Activated B cell treated with CpG ODN at 0.5 μM for 24 hours (primary cell): ENCODE measurements around the gene NCK1. TPM values are rescaled to one million over a fixed set of nuclear protein-coding genes. Genes with fewer than 3 reads are reported as not detected.
"Not testable (repeated sequence)": the region's sequence is repeated elsewhere in the genome, so short reads cannot be mapped to it uniquely, and the experiment has no call there.

Experiments used
- ATAC-seq: fragments of 200-7000 bp; cut with Tn5 transposase; one replicate; pipeline ENCODE4 v1.10.0; 2021; ENCODE audit warnings: low read depth, mild to moderate bottlenecking, moderate library complexity
- CTCF ChIA-PET: fragments of 350-600 bp; sonication (Branson Sonifier 250); formaldehyde crosslinking; loops from one replicate; lab custom pipeline; 2021; ENCODE audit warnings: antibody characterized with exemption; lab: Charles Lee
- POLR2A ChIA-PET: fragments of 350-600 bp; sonication (Branson Sonifier 250); formaldehyde crosslinking; loops from one replicate; lab custom pipeline; 2021; ENCODE audit warnings: antibody characterized with exemption; lab: Charles Lee
- DNase-seq: peaks from one replicate; pipeline ENCODE4 v3.0.0; 2022
- H3K27ac Mint-ChIP-seq: one replicate; pipeline ENCODE4 v1.8.0; 2020; ENCODE audit warnings: mixed read lengths
- H3K27me3 Mint-ChIP-seq: one replicate; pipeline ENCODE4 v1.8.0; 2021; ENCODE audit warnings: mixed read lengths
- H3K36me3 Mint-ChIP-seq: one replicate; pipeline ENCODE4 v1.8.0; 2021; ENCODE audit warnings: low read depth, mixed read lengths
- H3K4me1 Mint-ChIP-seq: one replicate; pipeline ENCODE4 v1.8.0; 2021; ENCODE audit warnings: mixed read lengths
- H3K4me3 Mint-ChIP-seq: one replicate; pipeline ENCODE4 v1.8.0; 2020; ENCODE audit warnings: mild to moderate bottlenecking, mixed read lengths
- H3K9me3 Mint-ChIP-seq: one replicate; pipeline ENCODE4 v1.8.0; 2020; ENCODE audit warnings: mixed read lengths
- CTCF ChIP-seq: fragments of 200-600 bp; IDR thresholded peaks from one replicate; pipeline ENCODE4 v1.8.0; 2022; ENCODE audit warnings: antibody characterized with exemption, mild to moderate bottlenecking
- intact Hi-C: fragments of 100-400 bp; cut with micrococcal nuclease; formaldehyde crosslinking; loops from one replicate; pipeline ENCODE4 v1.15.1; 2024
- total RNA-seq: library from RNA; stranded (reverse); gene quantifications from 2 replicates; pipeline ENCODE4 v1.2.3, GENCODE V29; 2022

Gene NCK1
- total RNA-seq, 1 donor from 2014 or later: 29.7 TPM

- DNase-seq: no peak
- intact Hi-C loops: no loop called here
- CTCF ChIA-PET: interaction anchor here (0.8 to 1.4 kb wide), 2 partner anchors 106 to 156 kb away, joined by 3 to 4 read pairs; partner anchors contain the start of gene STAG1
- ATAC-seq: no peak
- no peak overlapping the region for H3K27ac Mint-ChIP-seq
- H3K4me3 Mint-ChIP-seq: no peak overlapping the region
- H3K9me3 Mint-ChIP-seq: peaks cover 2% of the 10 kb centered on the region
- TF ChIP-seq CTCF: no peak
- H3K4me1 Mint-ChIP-seq: peaks cover 26% of the 10 kb centered on the region
- POLR2A ChIA-PET: interaction anchor here (4.9 kb wide), 1 partner anchor 663 kb away, joined by 56 read pairs; the partner anchor contains the start of gene MSL2
- no peaks in the 10 kb centered on the region for H3K27me3 Mint-ChIP-seq
- peaks cover 27% of the 10 kb centered on the region for H3K36me3 Mint-ChIP-seq
Observed at GRCh38 chr3:136858381-136858780, 3.6 kb upstream of the NCK1 start.

DNA sequence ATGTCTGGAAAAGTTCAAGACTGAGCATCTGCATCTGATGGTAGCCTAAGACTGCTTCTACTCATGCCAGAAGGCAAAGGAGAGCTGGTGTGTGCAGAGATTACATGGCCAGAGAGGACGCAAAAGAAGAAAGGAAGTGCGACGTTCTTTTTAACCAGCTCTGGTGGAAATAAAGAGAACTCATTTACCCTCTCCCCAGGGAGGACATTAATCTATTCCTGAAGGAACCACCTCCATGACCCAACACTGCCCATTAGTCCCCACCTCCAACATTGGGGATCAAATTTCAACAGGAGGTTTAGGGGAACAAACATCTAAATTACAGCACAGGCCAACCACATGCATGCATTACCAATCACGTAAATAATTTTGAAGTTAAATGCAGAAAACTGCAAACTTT lies 1.5 kb upstream of the NCK1 start:
- intact Hi-C loops: loop anchor here (2.0 to 5.0 kb wide), 3 partner anchors 42 to 1327 kb away; partner anchors contain the start of gene ARMC8
- Mint-ChIP-seq H3K27me3 (no peaks in the 10 kb centered on the region), H3K4me1 (peaks cover 32% of the 10 kb centered on the region), H3K36me3 (peaks cover 19% of the 10 kb centered on the region), H3K4me3 (peak overlapping the region; percentile 93), H3K9me3 (peaks cover 2% of the 10 kb centered on the region), H3K27ac (peak overlapping the region; percentile 95)
- DNase-seq (no peak), ATAC-seq (no peak)
- CTCF ChIA-PET: interaction anchor here (1.1 to 3.5 kb wide), 4 partner anchors 108 to 153 kb away, joined by 3 to 31 read pairs (median 4); partner anchors contain the start of gene STAG1
- POLR2A ChIA-PET: interaction anchor here (0.7 to 4.9 kb wide), 3 partner anchors 28 to 665 kb away, joined by 4 to 128 read pairs (median 56); partner anchors contain the start of genes MSL2 and STAG1
- TF ChIP-seq CTCF: no peak

GRCh38 chr3:136862617-136863322 lies 762 bp downstream of the NCK1 start:
- ChIA-PET POLR2A (interaction anchor here (0.9 to 4.9 kb wide), 11 partner anchors 21 to 667 kb away, joined by 3 to 128 read pairs (median 6); partner anchors contain the start of genes MSL2, SLC35G2 and STAG1), CTCF (interaction anchor here (0.6 to 3.5 kb wide), 4 partner anchors 59 to 611 kb away, joined by 3 to 31 read pairs (median 4); partner anchors contain the start of gene STAG1)
- H3K4me3 Mint-ChIP-seq: peak overlapping the region; percentile 93
- peaks cover 49% of the 10 kb centered on the region for H3K4me1 Mint-ChIP-seq
- H3K27me3 Mint-ChIP-seq: no peaks in the 10 kb centered on the region
- DNase-seq (no peak), ATAC-seq (no peak)
- peaks cover 15% of the 10 kb centered on the region for H3K36me3 Mint-ChIP-seq
- H3K9me3 Mint-ChIP-seq: no peaks in the 10 kb centered on the region
- intact Hi-C loops: loop anchor here (1.0 to 5.0 kb wide), 8 partner anchors 40 to 1325 kb away; partner anchors contain the start of genes ARMC8, MSL2, PCCB and STAG1
- peak overlapping the region; percentile 95 for H3K27ac Mint-ChIP-seq
- no peak for TF ChIP-seq CTCF

- intact Hi-C loops: no loop called here
- CTCF ChIA-PET: no interaction called here
- Mint-ChIP-seq H3K4me1 (peaks cover 51% of the 10 kb centered on the region), H3K36me3 (peaks cover 43% of the 10 kb centered on the region), H3K27me3 (no peaks in the 10 kb centered on the region), H3K27ac (no peak overlapping the region), H3K9me3 (peaks cover 9% of the 10 kb centered on the region), H3K4me3 (no peak overlapping the region)
- TF ChIP-seq CTCF: no peak
- ATAC-seq (no peak), DNase-seq (no peak)
- POLR2A ChIA-PET: no interaction called here
Observed at GRCh38 chr3:136869282-136869681, 7.3 kb downstream of the NCK1 start.

GRCh38 chr3:136872258-136872657 lies 10.2 kb downstream of the NCK1 start:
- Mint-ChIP-seq H3K4me1 (peaks cover 45% of the 10 kb centered on the region), H3K36me3 (peaks cover 49% of the 10 kb centered on the region)
- POLR2A ChIA-PET, H3K27ac Mint-ChIP-seq, H3K9me3 Mint-ChIP-seq, intact Hi-C loops, H3K27me3 Mint-ChIP-seq, CTCF ChIA-PET, DNase-seq, ATAC-seq, H3K4me3 Mint-ChIP-seq: not testable (repeated sequence)

- H3K27me3 Mint-ChIP-seq, H3K36me3 Mint-ChIP-seq, ATAC-seq, intact Hi-C loops, DNase-seq, H3K27ac Mint-ChIP-seq, H3K9me3 Mint-ChIP-seq, CTCF ChIA-PET, H3K4me3 Mint-ChIP-seq, POLR2A ChIA-PET: not testable (repeated sequence)
- peaks cover 46% of the 10 kb centered on the region for H3K4me1 Mint-ChIP-seq
Observed at GRCh38 chr3:136879510-136879909, 17.5 kb downstream of the NCK1 start.
